Liver (tissue), 9 donors: ENCODE results near the gene CCDC33. TPM values are rescaled to one million over a fixed set of nuclear protein-coding genes. Genes with fewer than 3 reads are reported as not detected.

Source experiments
- DNase-seq: peaks from one replicate; pipeline ENCODE4 v3.0.0-alpha.2; 2017; ENCODE audit warnings: low spot score
- H3K27ac ChIP-seq, 2 donors: one replicate each; pipeline ENCODE4 v1.7.0; 2013; ENCODE audit warnings: inconsistent platforms in 2 of 2, low read length in 2 of 2, control low read depth in 1 of 2, low read depth in 1 of 2, mild to moderate bottlenecking in 1 of 2
- H3K27me3 ChIP-seq, 4 donors: one replicate each; pipeline versions ENCODE4 v1.6.1 to v1.7.0; 2013; ENCODE audit warnings: low read length in 3 of 4, inconsistent platforms in 1 of 4, mild to moderate bottlenecking in 1 of 4, moderate library complexity in 1 of 4; ENCODE audit not compliant: control insufficient read depth in 4 of 4, insufficient read depth in 4 of 4
- H3K36me3 ChIP-seq, 4 donors: one replicate each; pipeline versions ENCODE4 v1.6.1 to v1.7.0; 2013; ENCODE audit warnings: low read length in 3 of 4, mild to moderate bottlenecking in 3 of 4, low read depth in 1 of 4, moderate library complexity in 1 of 4; ENCODE audit not compliant: control insufficient read depth in 4 of 4, insufficient read depth in 3 of 4
- H3K4me1 ChIP-seq, 4 donors: one replicate each; pipeline versions ENCODE4 v1.6.1 to v1.7.0; 2013; ENCODE audit warnings: low read length in 3 of 4, mild to moderate bottlenecking in 3 of 4, moderate library complexity in 1 of 4; ENCODE audit not compliant: control insufficient read depth in 4 of 4, insufficient read depth in 4 of 4
- H3K4me3 ChIP-seq, 3 donors: one replicate each; pipeline versions ENCODE4 v1.6.1 to v1.7.0; 2013; ENCODE audit warnings: low read length in 3 of 3, control low read depth in 1 of 3, low read depth in 1 of 3, mild to moderate bottlenecking in 1 of 3
- H3K9ac ChIP-seq, 2 donors: one replicate each; pipeline ENCODE4 v1.7.0; 2013; ENCODE audit warnings: low read length in 2 of 2, mild to moderate bottlenecking in 2 of 2, moderate library complexity in 2 of 2, control low read depth in 1 of 2, low read depth in 1 of 2
- H3K9me3 ChIP-seq, 4 donors: one replicate each; pipeline versions ENCODE4 v1.6.1 to v1.7.0; 2013; ENCODE audit warnings: low read length in 3 of 4; ENCODE audit not compliant: control insufficient read depth in 4 of 4
- CTCF ChIP-seq: fragments of 150-350 bp; IDR thresholded peaks from 2 replicates; pipeline ENCODE4 v1.5.1; 2017; ENCODE audit warnings: improper control_type of control experiment, low read depth, low read length; ENCODE audit not compliant: missing input control
- FOXA1 ChIP-seq: IDR thresholded peaks from 2 replicates; pipeline ENCODE4 v1.6.1; 2016; ENCODE audit warnings: antibody characterized with exemption
- FOXA2 ChIP-seq: IDR thresholded peaks from 2 replicates; pipeline ENCODE4 v1.6.1; 2016; ENCODE audit warnings: antibody characterized with exemption
- GABPA ChIP-seq, 2 donors: IDR thresholded peaks in 1 of 2; conservative IDR thresholded peaks in 1 of 2; 2 replicates each; pipeline ENCODE4 v1.6.1; 2016; ENCODE audit warnings: antibody characterized with exemption in 2 of 2, mild to moderate bottlenecking in 1 of 2, moderate library complexity in 1 of 2
- HNF4A ChIP-seq, 2 donors: conservative IDR thresholded peaks; 2 replicates each; pipeline ENCODE4 v1.6.1; 2016; ENCODE audit warnings: antibody characterized with exemption in 2 of 2, mild to moderate bottlenecking in 2 of 2
- JUND ChIP-seq, 2 donors: IDR thresholded peaks; 2 replicates each; pipeline ENCODE4 v1.6.1; 2016; ENCODE audit warnings: antibody characterized with exemption in 2 of 2
- NR2F2 ChIP-seq: IDR thresholded peaks from 2 replicates; pipeline ENCODE4 v1.6.1; 2016; ENCODE audit warnings: antibody characterized with exemption
- RAD21 ChIP-seq, 2 donors: IDR thresholded peaks; 2 replicates each; pipeline ENCODE4 v1.6.1; 2016; ENCODE audit warnings: antibody characterized with exemption in 2 of 2, mild to moderate bottlenecking in 2 of 2
- REST ChIP-seq: IDR thresholded peaks from 2 replicates; pipeline ENCODE4 v1.6.1; 2016; ENCODE audit warnings: antibody characterized with exemption, mild to moderate bottlenecking
- RXRA ChIP-seq, 2 donors: IDR thresholded peaks; 2 replicates each; pipeline ENCODE4 v1.6.1; 2017 to 2018; ENCODE audit warnings: antibody characterized with exemption in 2 of 2, mild to moderate bottlenecking in 1 of 2
- SP1 ChIP-seq: IDR thresholded peaks from 2 replicates; pipeline ENCODE4 v1.6.1; 2018; ENCODE audit warnings: antibody characterized with exemption, mild to moderate bottlenecking
- TAF1 ChIP-seq: conservative IDR thresholded peaks from 2 replicates; pipeline ENCODE4 v1.6.1; 2016; ENCODE audit warnings: antibody characterized with exemption, mild to moderate bottlenecking
- YY1 ChIP-seq: IDR thresholded peaks from 2 replicates; pipeline ENCODE4 v1.6.1; 2016; ENCODE audit warnings: antibody characterized with exemption, mild to moderate bottlenecking
- ZBTB33 ChIP-seq: IDR thresholded peaks from 2 replicates; pipeline ENCODE4 v1.6.1; 2016; ENCODE audit warnings: antibody characterized with exemption
- WGBS: extraction: QIAGEN DNeasy Blood & Tissue Kit; methylation state at CpG from one replicate; pipeline ENCODE4 v1.1.7; 2013; 5-methylcytosine and 5-hydroxymethylcytosine counted together
- polyA plus RNA-seq, 2 donors: library from polyadenylated mRNA; stranded (reverse) in 1 of 2; unstranded in 1 of 2; fragments of 200-250 nt in 1 of 2; fragments of >200 nt in 1 of 2; fragmentation: Nextera tagmentation in 1 of 2; extraction: Ambion mirVana in 1 of 2; gene quantifications; one replicate each; pipeline versions ENCODE4 v1.2.1 to v1.2.3, GENCODE V29; 2013 to 2015
- total RNA-seq, 2 donors: library from RNA; depleted of rRNA; stranded (reverse); fragments of >200 nt; gene quantifications; one replicate each; pipeline ENCODE4 v1.2.3, GENCODE V29; 2014
- TF ChIP-seq, protein P1 (sequence below): IDR thresholded peaks from 2 replicates; pipeline ENCODE4 v1.6.1; 2016; ENCODE audit warnings: antibody characterized with exemption
- donor health status: healthy.
- donor health status: healthy.
- donor health status: healthy.
- donor health status: healthy.
- donor health status: healthy.

CCDC33 gene
- total and polyA plus RNA-seq, 4 donors = not detected

GRCh38 chr15:74225928-74226327, 10.2 kb upstream of the CCDC33 start:
- H3K27me3 ChIP-seq = peaks cover 0 to 7% (median 2%) of the 10 kb centered on the region in 4 donors

DNA sequence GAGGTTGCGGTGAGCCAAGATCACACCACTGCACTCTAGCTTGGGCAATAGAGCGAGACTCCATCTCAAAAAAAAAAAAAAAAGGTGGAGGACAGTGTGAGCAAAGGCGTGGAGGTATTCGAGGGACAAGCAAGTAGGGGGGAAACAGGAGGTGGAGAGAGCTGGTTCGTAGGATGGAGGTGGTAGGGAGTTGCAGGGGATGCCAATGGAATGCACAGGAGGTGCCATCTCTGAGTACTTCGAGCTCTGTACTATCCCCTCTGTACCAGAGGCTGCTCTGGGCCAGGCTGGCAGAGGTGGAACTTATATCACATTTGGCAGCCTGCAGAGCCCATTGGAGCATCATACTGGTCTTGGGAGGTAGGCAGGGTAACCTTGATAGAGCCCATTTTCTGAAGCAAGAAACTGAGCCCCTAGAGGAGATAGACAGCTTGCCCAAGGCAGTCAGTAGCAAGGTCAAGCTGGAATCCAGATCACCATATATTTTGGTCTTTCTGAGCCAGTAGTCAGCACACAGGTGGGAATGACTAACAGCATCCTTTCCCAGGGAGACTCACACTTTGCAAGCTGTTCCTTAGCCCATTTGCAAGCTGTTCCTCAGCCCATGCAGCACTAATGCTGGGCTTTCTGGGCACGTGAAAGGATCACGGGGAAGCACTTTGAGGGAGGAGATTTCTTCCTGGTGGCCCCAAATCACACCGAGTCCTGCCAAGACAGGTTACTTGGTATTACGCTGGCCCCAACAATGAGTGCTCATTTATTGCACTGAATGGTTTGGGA, 9.2 kb upstream of the CCDC33 start:
- Histone ChIP-seq H3K27me3 (peaks cover 0 to 4% (median 2%) of the 10 kb centered on the region in 4 donors), H3K4me1 (no peaks in the 10 kb centered on the region), H3K27ac (no peak overlapping the region), H3K36me3 (no peaks in the 10 kb centered on the region), H3K4me3 (no peak overlapping the region), H3K9ac (no peak overlapping the region), H3K9me3 (no peaks in the 10 kb centered on the region)
- no peak for DNase-seq
- TF ChIP-seq CTCF = no peak
- no peak for TF ChIP-seq FOXA2
- TF ChIP-seq REST = no peak
- 75% methylated on average over 10 of the region's 10 CpGs for WGBS

More at GRCh38 chr15:74225928-74226327, 10.2 kb upstream of the CCDC33 start:
- DNase-seq = no peak
- WGBS = 77% methylated on average over 5 of the region's 5 CpGs
- no peak overlapping the region for H3K9ac ChIP-seq
- H3K9me3 ChIP-seq = no peaks in the 10 kb centered on the region
- H3K4me3 ChIP-seq = no peak overlapping the region
- H3K27ac ChIP-seq = no peak overlapping the region
- TF ChIP-seq YY1 (no peak), HNF4A (conservative IDR thresholded peaks at IDR 0.05) (no peak)
- no peaks in the 10 kb centered on the region for H3K4me1 ChIP-seq
- no peaks in the 10 kb centered on the region for H3K36me3 ChIP-seq

GRCh38 chr15:74227968-74228722, 8.0 kb upstream of the CCDC33 start:
- whole genome bisulfite sequencing = 52% methylated on average over 11 of the region's 11 CpGs
- Histone ChIP-seq H3K9me3 (no peaks in the 10 kb centered on the region), H3K4me1 (no peaks in the 10 kb centered on the region), H3K27ac (no peak overlapping the region), H3K36me3 (no peaks in the 10 kb centered on the region), H3K4me3 (no peak overlapping the region), H3K9ac (no peak overlapping the region), H3K27me3 (peaks cover 0 to 4% (median under 1%) of the 10 kb centered on the region in 4 donors)
- no peak for DNase-seq
- TF ChIP-seq REST (no peak), NR2F2 (no peak), RAD21 (IDR thresholded peaks at IDR 0.05) (no peak), RXRA (IDR thresholded peaks at IDR 0.05) (no peak), FOXA1 (no peak), GABPA (IDR thresholded peaks at IDR 0.05 in 1 of 2, conservative IDR thresholded peaks at IDR 0.05 in 1 of 2) (no peak), SP1 (no peak), JUND (IDR thresholded peaks at IDR 0.05) (no peak), ZBTB33 (no peak), TAF1 (no peak)
- TF ChIP-seq, protein P1, sequence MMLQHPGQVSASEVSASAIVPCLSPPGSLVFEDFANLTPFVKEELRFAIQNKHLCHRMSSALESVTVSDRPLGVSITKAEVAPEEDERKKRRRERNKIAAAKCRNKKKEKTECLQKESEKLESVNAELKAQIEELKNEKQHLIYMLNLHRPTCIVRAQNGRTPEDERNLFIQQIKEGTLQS = no peak
